ENCODE results near the gene ATPAF1.

Gene ATPAF1

DNA sequence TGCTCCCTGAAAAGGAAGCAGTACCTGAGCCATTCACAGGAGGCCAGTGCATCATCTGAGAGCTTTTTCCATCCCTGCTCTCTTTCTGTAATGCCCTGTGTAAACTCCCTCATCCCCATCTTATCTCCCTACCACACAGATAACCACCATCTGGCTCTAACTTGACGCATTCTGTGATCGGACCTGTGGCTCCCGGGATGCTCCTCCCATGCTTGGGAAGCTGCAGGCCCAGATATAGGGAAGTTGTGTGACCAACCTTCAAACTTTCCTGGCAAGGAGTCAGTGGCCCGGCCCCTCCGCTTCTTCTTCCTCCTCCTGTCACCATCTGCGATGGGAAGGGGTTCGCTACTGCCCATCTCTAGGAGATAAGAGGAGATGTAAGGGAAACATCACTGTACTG, 85.2 kb downstream of the ATPAF1 start:
- no peak for DNase-seq
